HG03025 (cell line): ENCODE measurements around the gene BMF.
A peak's percentile ranks its signal among the peaks of the same experiment; 100 is the strongest.

Experiments used
- ATAC-seq: cut with Tn5 transposase; IDR thresholded peaks from one replicate; pipeline ENCODE4 v1.9.1; 2021; ENCODE audit warnings: mild to moderate bottlenecking, moderate library complexity; ENCODE audit not compliant: unreplicated experiment, low FRiP score

The BMF gene

DNA sequence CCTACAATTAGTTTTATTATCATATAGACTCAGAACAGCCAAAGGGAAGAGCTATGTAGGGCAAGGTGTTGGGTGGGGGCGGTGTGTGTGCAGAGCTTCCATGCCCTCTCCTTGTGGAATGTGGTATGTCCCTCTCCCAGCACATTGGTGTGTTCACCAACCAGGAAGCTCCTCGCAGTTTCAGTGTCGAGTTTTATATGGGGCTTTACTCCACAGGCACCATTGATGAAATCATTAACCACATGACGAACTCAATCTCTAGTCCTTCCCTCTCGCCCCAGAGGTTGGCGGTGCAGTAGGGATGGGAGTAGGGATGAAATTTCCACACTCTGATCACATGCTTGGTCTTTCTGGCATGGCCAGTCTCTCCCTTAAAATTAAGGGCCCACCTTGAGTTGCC is 56.1 kb downstream of the BMF start:
- ATAC-seq = no peak

DNA sequence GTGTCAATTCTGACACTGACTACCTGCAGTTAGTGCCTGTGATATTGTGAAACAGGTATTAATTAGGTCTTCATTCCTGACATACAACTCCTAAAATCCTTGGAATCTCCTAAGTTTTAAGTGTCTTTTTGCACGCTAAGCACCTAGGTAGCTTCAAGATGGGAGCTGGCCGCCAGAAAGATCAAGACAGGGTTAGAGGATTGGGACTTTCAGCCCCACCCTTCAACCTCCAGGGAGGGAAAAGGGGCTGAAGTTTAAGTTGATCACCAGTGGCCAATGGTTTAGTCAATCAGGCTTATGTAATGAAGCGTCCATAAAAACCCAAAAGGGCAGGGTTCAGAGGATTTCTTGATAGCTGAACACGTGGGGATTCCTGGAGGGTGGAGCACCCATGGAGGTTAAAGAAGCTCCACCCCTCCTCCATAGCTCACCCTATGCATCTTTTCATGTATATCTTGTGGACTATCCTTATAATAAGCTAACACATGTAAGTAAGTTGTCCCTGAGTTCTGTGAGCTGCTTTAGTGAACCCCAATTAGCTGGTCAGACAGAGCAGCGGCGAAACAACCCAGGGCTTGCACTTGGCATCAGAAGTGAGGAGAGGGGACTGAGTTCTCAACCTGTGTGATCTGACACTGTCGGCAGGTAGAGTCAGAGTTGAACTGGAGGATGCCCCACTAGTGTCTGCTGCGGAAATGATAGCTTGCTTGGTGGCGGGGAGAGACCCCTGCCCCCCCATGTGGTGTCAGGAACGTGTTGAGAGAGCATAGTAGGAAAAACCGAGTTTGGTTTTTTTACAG is 56.9 kb downstream of the BMF start:
- no peak for ATAC-seq

DNA sequence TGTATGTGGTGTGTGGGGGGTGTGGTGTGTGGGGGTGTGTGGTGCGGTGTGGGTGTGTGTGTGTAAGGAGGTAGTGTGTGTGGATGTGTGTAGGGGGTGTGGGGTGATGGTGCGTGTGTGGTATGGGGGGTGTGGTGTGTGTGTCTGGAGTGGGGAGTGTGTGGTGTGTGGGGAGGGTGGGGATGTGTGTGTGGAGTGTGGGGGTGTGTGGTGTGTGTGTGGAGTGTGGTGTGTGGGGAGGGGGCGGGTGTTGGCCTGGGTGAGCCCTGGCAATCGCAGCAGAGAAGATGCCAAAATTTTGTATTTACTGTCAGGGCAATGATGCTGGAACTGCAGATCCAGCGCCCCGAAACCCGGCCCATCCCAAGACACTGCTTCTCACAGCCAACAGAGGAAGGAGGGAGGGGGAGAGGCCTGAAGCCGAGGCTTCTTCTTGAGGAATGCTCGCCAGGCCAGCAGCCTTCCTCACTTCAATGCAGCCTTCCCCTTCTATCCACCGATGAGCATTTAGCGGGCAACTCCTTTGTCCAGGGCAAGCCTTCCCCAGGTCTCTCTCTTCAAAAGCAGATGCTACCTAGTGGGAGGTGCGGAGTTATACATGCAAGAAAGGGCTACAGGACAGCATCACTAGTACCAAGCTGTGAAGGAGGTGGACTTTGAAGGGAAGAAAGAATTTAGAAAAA is 57.8 kb downstream of the BMF start:
- no peak for ATAC-seq

DNA sequence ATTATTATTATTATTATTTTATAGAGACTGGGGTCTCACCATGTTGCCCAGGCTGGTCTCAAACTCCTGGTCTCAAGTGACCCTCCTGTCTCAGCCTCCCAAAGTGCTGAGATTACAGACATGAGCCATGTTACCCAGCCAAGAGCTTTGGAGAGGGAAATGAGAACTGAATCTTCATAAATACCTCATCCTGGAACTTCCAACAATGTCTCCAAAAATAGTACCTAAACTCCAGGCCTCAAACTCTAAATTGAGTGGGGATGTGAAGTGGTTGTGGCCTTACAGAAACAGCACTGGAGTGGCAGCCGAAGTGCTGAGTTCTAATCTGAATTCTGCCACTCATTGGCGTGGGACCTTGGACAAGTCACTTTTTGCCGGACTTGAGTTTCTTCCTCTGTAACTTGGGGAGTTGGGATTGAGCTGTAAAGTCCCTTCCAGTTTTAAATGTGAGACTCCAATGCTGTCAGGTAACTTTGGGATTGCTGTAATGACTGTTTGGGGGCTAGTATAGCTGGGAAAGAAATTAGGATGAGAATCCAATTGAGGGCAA is 59.7 kb downstream of the BMF start:
- no peak for ATAC-seq

DNA sequence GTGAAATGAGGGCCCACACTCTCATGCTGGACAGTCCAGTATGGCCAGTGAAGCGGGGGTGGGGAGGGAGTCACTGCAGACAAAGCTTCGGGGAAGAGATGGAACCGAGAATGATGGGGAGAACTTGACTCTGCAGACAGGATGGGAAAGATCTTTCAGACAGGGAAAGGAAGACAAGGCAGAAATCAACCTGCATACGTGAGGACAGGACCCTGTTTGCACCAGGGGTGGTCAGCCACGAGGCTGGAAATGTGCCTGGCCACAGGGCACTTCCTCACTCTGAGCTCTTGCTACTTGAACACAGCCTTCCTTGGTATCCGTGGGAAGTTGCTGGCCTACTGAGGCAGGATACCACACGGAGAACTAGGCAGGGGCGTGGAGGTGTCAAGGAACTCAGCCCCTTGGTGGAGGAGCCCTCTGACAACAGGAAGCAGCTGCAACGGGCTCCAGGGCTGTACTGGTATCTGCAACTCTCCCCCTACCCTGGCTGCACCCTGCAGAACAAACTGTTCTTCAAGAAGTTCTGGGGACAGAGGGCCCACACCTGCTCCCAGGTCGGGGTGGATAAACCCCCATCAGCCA is 60.4 kb downstream of the BMF start:
- ATAC-seq = no peak

DNA sequence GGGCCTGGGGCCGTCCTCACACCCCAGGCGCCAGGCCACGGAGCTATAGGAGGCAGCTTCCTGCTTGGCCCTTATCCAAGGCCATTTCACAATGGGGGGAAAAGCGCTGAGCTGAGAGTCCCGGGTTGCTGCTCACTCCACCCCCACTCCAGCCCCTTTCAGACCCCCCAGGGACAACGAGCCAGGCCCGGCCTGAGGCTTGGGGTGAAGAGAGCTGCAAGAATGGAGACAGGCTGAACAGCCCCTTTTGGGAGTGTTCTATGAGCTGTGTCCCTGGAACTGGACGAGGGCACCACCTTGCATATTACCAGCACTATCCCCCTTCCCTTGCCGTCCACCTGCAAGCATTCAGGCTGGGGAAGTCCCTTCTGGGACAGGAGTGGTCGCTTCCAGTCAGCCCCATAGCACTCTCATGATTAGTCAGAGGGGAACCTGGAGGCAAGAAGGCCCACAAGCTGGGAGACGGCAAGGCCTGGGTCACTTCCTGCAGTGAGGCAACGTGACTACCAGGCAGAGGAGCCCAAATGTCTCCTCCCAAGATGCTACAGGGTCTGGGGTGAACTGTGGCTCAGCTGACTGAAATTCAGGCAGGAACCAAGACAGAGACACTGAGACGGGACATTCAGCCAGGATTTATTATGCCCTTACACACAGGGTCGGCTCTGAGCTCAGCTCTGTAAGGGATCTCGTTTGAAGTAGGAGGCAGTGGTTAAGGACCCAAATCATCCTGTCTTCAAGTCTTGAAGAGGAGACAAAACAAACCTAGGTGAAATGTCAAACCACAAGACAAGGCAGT is 61.1 kb downstream of the BMF start:
- ATAC-seq = peak; percentile 39

DNA sequence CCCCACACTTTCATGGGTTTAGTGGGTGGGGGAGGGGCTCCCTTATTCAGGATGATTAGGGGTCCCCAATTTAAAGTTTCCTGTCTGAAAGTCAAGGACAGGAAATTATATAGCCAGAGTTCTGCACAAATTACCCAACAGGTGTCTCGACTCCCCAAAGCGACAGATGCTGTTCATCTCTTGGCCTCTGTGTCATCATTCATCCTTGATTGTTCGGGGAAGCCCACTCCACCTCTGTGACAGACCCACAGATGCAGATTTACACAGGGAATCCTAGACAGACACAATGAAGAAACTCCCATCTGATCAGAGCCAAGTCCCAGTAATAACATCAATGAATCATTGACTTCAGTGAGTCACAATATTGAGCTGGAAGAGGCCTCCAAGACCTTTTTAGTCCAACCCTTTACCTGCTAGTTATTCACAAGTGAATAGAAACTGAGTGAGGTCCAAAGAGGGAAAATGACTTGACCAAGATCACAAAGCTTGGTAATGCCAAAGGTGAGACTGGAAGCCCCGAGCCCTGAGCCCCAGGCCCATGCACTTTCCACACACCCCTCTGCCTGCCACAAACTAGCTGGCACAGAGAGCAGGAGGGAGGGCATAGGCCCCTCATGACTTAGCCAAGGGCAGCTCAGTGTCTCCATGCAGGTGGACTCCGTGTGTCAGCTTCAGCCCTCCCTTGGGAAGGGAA is 61.8 kb downstream of the BMF start:
- no peak for ATAC-seq

DNA sequence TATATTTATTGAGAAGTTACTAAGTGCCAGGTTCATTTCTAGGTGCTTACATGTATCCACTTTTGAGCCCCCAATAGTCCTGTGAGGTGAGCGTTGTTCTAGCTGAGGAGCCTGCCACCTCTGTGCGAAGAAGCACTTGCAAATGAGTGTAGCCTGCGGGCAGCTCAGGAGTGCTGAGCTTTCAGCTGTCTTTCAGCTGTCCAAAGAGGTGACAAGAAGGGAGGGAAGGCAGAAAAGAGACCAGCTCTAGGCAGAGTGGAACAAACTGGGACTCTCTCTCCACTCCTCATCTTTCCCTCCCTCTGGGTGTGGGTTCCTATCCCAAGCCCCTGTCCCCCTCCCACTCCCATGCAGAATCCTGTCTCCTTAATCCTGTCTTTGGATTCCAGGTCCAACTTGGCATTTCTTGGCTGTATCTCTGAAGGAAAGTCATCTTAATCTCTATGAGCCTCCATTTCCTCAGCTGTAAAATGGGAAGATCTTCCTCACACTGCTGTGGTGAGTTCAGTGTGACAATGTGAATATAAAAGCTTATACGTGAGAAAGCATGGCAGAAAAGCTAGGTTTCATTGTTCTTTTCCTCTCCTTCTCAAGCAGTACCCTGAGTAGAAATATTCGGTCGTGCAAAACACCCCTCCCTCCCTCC is 63.0 kb downstream of the BMF start:
- ATAC-seq = no peak

DNA sequence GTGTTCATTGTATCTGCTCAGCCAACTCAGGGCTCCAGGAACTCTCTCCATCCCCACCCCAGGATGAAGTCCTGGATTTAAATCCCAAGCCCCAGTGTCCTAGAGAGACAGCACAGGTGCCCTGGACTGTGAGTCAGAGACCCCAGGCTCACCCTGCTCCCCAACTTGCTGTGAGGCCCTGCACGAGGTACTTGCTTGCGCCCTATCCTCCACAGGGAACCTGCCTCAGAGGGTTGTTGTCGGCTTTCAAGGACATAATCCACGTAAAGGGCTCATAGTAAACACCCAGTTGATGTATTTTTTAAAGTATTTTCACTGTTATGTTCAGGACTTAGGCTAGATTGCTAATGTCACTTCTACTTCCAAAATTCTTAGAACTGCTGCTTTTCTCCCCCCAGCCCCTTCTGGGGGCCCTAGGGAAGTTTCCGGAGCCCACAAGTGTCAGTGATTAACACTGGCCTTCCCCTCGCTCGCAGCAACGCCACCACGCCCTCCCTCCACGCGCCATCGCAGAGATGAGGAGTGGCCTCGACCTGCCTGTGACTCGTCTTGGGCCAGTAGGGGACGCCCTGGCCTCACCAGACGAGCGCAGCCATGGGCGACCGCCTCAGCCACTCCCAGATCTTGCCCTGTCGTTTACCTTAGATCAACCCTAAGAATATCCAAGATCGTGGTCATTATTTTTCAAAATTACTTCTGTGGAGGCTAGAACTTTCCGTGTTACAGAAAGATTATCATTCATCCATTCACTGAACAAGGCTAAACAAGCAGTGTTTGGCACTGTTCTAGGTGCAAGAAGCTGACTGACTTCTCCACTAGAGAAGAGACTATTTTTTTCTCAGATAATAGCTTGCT is 63.7 kb downstream of the BMF start:
- ATAC-seq = peak; percentile 56

DNA sequence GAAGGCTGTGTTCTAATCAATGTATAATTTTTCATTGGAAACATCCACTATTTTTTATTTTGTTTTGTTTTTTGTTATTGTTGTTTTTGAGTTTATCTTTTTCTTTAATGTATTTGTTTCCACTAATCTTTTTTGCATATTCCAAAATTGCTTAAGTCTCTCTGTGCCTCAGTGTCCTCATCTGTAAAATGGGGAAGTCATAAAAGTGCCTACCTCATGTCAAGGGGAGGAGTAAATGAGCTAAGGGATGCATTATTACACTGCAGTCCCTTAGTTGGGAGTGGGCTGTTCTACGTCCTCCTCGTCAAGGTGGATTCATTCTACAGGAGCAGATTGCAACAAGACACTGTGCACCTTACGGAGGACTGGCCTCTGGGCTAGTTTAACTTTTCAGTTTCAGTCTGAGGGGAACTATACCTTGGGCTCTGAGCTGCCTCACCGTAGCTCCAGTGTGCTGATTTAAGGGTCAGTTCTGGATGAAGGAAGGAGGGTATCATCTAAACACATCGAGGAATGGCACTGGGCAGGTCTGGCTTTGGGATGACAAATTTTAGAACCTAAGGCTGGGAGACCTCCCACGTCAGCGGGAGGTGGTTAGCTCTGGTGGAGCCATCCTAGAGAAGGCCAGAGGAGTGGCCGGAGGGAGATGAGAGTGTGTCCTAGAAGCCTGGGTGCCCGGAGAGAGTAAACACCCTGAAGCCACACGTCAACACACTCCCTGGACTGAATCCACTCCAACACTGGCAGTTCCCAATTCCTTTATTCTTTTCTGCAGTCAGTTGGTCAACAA is 64.6 kb downstream of the BMF start:
- ATAC-seq = no peak

DNA sequence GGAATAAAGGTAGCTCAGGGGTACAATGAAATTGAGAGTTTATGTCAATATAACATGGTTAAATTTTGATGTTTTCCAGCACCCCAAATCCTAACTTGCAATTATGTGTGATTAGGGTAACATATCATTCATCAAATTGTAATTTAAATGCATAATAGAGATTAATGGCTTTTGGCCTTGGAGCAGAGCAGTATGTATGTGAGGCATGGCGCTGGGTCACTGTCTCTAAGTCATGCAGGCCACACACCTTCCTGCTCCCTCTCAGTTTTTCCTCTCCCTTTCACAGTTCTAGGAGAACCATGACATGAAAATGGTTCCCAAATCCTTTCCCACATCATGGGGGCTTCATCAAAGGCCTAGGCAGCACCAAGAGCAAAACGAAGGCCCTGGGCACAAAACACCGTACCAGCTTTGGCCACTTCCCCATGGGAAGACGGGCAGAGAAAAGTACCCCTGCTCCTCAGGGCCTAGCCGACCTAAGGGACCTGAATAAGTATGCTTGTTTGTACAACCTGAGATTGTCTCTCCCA is 65.8 kb downstream of the BMF start:
- ATAC-seq = no peak

DNA sequence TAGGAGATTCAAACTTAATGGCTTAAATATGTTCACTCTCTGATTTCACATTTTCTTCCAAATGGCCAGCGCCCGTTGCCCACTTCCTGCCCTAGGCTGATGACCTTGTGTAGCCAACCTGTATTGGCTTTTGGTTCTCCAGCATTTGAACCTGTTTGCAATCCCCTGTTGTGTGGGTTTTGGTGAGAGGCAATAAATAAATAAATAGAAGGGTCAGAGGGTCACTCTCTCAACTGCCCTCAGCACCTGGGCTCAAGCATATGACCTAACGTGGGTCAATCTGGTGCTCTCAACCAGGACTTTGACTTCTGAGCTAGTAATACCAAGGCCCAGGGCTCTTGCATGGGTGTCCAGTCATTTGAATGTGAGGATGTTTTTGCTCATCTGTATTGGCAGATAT is 67.9 kb downstream of the BMF start:
- ATAC-seq = no peak

DNA sequence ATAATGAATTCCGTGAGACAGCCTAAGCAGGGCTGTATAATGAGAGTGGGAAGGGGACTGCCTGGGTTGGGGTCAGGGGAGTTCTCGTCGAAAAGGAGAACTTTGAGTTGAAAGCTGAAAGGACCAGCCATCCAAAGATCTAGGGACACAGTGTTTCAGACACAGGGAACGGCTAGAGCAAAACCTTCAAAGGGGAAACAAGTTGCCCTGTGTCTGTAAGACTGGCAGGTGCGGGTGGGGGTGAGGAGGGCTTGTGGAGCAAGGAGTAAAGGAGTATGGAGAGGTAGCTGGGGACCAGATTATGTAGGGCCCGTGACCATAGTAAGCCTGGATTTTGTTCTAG is 68.4 kb downstream of the BMF start:
- ATAC-seq = no peak

DNA sequence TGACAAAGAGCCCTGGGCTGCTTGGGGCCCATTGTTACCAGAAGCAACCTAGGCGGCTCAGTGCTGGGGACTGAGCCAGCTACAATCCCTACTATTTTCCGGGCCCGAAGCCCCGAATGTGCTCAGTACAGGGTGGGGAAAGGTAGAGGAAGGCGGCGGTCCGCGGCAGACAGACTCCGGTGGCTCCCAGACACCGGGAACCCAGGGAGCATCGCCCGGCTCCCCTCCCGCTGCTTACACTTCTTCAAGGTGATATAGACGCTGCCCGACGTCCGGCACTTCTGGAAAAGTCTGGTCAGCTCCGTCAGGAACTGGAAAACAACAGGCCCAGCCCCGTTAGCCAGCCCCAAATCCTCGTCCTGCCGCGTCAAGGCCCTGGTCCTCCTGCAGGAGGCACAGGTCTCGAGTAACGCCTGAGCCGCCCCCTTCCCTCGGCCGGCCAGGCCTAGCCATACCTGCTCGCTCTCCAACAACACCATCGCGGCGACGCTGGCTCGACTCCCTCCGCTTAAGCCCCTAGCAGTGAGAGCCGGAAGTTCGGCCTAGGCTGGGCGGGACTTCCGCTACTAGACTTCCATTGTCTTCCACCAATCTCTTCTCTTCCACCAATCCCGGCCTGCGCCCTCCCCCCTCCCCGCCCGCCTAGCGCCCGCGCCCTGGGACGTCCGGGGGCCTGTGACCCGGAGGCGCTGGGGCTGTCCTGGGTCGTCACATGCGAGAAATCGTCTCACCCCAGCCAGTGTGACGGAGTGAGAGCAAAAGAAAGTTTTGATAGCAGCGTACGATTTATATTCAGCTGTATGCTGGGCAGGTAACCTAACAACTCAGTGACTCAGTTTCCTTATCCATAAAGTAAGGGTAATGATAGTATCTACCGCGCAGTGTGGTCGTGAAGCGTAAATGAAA is 69.8 kb downstream of the BMF start, which contains the start of gene SRP14:
SRP14 (minus strand) TSS at position 544 of the 906 bp plus-strand sequence; CDS start at position 479, 65 bp downstream.
- peak; percentile 91 for ATAC-seq

DNA sequence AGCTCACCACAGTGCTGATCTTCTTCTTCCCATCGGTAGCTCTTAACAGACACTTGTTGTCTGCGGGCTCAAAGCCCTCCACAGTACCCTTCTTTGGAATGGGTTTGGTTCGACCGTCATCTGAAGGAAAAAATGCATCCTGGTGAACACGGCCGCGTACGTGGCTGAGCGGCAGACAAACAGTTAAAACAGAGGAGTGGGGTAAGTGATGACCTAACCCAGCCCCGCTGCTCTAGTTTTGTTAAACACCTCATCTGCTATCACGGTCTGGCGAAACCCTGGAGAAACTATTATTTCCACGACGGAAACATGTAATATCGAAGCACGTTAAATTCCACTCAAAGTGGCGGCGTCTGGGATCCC is 70.4 kb downstream of the BMF start:
- no peak for ATAC-seq
